GM12878 (cell line): ENCODE data around the gene TRMT13. TPM values are rescaled to one million over a fixed set of nuclear protein-coding genes. Genes with fewer than 3 reads are reported as not detected.

ENCODE experiments used
- ATAC-seq: fragments of 200-7000 bp; cut with Tn5 transposase; 3 replicates; pipeline ENCODE4 v1.9.1; 2020; ENCODE audit warnings: mild to moderate bottlenecking, moderate library complexity
- BruUV-seq: library from RNA; stranded (reverse); fragments of 400-500 nt; replicated peaks from 2 replicates; lab custom pipeline; 2021; lab: Mats Ljungman, UMichigan
- CTCF ChIA-PET: fragments of 300-600 bp; sonication (Branson Sonifier 250); formaldehyde crosslinking; extraction: SDS; loops from one replicate; lab custom pipeline; 2021; ENCODE audit warnings: inconsistent platforms; lab: Yijun Ruan, JAX
- POLR2A ChIA-PET: fragments of 350-600 bp; formaldehyde crosslinking; extraction: SDS; loops from one replicate; lab custom pipeline; 2021; ENCODE audit warnings: inconsistent platforms; lab: Charles Lee
- RAD21 ChIA-PET: fragments of 300-600 bp; sonication (Branson Sonifier 250); formaldehyde crosslinking; loops from one replicate; lab custom pipeline; 2023; ENCODE audit warnings: antibody characterized with exemption; ENCODE audit not compliant: unreplicated experiment; lab: Charles Lee
- SMC1A ChIA-PET: fragments of 300-600 bp; sonication (Branson Sonifier 250); formaldehyde crosslinking; loops from one replicate; lab custom pipeline; 2023; ENCODE audit not compliant: unreplicated experiment, uncharacterized antibody; lab: Charles Lee
- DNase-seq: peaks from one replicate; pipeline ENCODE4 v3.0.0-alpha.2; 2011; ENCODE audit warnings: low read depth, low spot score
- FAIRE-seq: peaks from 3 replicates; lab custom pipeline; 2011; peaks lifted over from hg19 to GRCh38; lab: Jason Lieb, UNC
- H2AFZ ChIP-seq: 2 replicates; pipeline ENCODE4 v1.6.0; 2011; ENCODE audit warnings: low read depth, low read length, control low read depth; ENCODE audit not compliant: control insufficient read depth
- H3K27ac ChIP-seq: 2 replicates; pipeline ENCODE4 v1.5.1; 2011; ENCODE audit warnings: control low read depth; ENCODE audit not compliant: control insufficient read depth, insufficient read depth
- H3K27me3 ChIP-seq, 2 experiments: replicated peaks in 1 of 2; 2 replicates each; pipeline versions ENCODE4 v1.6.0 to v1.6.1; 2011; ENCODE audit warnings: low read length in 1 of 2; ENCODE audit not compliant: control insufficient read depth in 2 of 2, insufficient read depth in 2 of 2
- H3K36me3 ChIP-seq, 2 experiments: 2 replicates each; pipeline ENCODE4 v1.5.1; 2011; ENCODE audit warnings: low read length in 1 of 2; ENCODE audit not compliant: control insufficient read depth in 2 of 2, insufficient read depth in 2 of 2
- H3K4me1 ChIP-seq: 2 replicates; pipeline ENCODE4 v1.6.1; 2011; ENCODE audit warnings: mild to moderate bottlenecking, low read length, moderate library complexity, mixed read lengths; ENCODE audit not compliant: control insufficient read depth, insufficient read depth
- H3K4me2 ChIP-seq: 2 replicates; pipeline ENCODE4 v1.6.0; 2011; ENCODE audit warnings: control low read depth; ENCODE audit not compliant: control insufficient read depth, insufficient read depth
- H3K4me3 ChIP-seq: fragments of 200-600 bp; sonication (generic); 2 replicates; pipeline ENCODE4 v1.5.1; 2016
- H3K79me2 ChIP-seq: 2 replicates; pipeline ENCODE4 v1.6.0; 2011; ENCODE audit warnings: low read length; ENCODE audit not compliant: control insufficient read depth, insufficient read depth
- H3K9ac ChIP-seq: 2 replicates; pipeline ENCODE4 v1.8.0; 2011; ENCODE audit warnings: low read length, control low read depth, mixed read lengths; ENCODE audit not compliant: control insufficient read depth, insufficient read depth
- H3K9me3 ChIP-seq: replicated peaks from 3 replicates; pipeline ENCODE4 v1.5.1; 2011; ENCODE audit warnings: mild to moderate bottlenecking, low read length; ENCODE audit not compliant: control insufficient read depth, insufficient read depth
- H4K20me1 ChIP-seq: 2 replicates; pipeline ENCODE4 v1.6.0; 2011; ENCODE audit not compliant: control insufficient read depth, insufficient read depth
- JUNB ChIP-seq: IDR thresholded peaks from 2 replicates; pipeline ENCODE4 v1.6.1; 2016; ENCODE audit warnings: antibody characterized with exemption, mild to moderate bottlenecking
- PAX5 ChIP-seq: IDR thresholded peaks from 2 replicates; pipeline ENCODE4 v1.6.1; 2011; ENCODE audit warnings: low read depth, low read length, borderline replicate concordance
- PAX8 ChIP-seq: fragments of 450-650 bp; IDR thresholded peaks from 2 replicates; pipeline ENCODE4 v1.6.1; 2017; ENCODE audit warnings: mild to moderate bottlenecking, moderate library complexity
- RBBP5 ChIP-seq: fragments of 200-600 bp; sonication (generic); conservative IDR thresholded peaks from 2 replicates; pipeline ENCODE4 v1.6.1; 2016
- SMC3 ChIP-seq: IDR thresholded peaks from 2 replicates; pipeline ENCODE4 v1.6.1; 2011; ENCODE audit warnings: low read length, improper control_type of control experiment, borderline replicate concordance
- SUPT20H ChIP-seq: IDR thresholded peaks from 2 replicates; pipeline ENCODE4 v1.6.1; 2011; ENCODE audit warnings: low read depth, mild to moderate bottlenecking, low read length, moderate library complexity, borderline replicate concordance; ENCODE audit not compliant: control insufficient read depth
- SUZ12 ChIP-seq: fragments of 200-600 bp; sonication (generic); IDR thresholded peaks from one replicate; pipeline ENCODE4 v1.6.1; 2018; ENCODE audit warnings: antibody characterized with exemption, mild to moderate bottlenecking; ENCODE audit not compliant: unreplicated experiment
- TARDBP ChIP-seq: IDR thresholded peaks from 2 replicates; pipeline ENCODE4 v1.6.1; 2016; ENCODE audit warnings: borderline replicate concordance
- YY1 ChIP-seq: IDR thresholded peaks from 2 replicates; pipeline ENCODE4 v1.6.1; 2011; ENCODE audit warnings: low read depth, mild to moderate bottlenecking, low read length
- ZNF24 ChIP-seq: fragments of 450-650 bp; IDR thresholded peaks from 2 replicates; pipeline ENCODE4 v1.6.1; 2017; ENCODE audit warnings: antibody characterized with exemption, mild to moderate bottlenecking
- WGBS: methylation state at CpG from one replicate; pipeline ENCODE4 v1.1.6; 2016; ENCODE audit warnings: low lambda C conversion rate; ENCODE audit not compliant: insufficient replicate concordance, insufficient coverage; ENCODE audit errors: missing lambda C conversion rate; 5-methylcytosine and 5-hydroxymethylcytosine counted together
- in situ Hi-C: fragments of 300-500 bp; cut with MboI; formaldehyde crosslinking; loops from 9 replicates; pipeline ENCODE4 v1.14.3; 2018; ENCODE audit warnings: mixed read lengths
- intact Hi-C: fragments of 100-400 bp; cut with micrococcal nuclease; formaldehyde crosslinking; loops from one replicate; pipeline ENCODE4 v1.14.2; 2022; ENCODE audit not compliant: unreplicated experiment
- polyA plus RNA-seq, 11 experiments: library from polyadenylated mRNA; depleted of rRNA in 4 of 11; unstranded in 6 of 11; stranded (reverse) in 5 of 11; fragments of >200 nt; fragmentation: Nextera tagmentation in 4 of 11; fragmentation: Illumina TruSeq in 1 of 11; extraction: Ambion mirVana in 4 of 11; extraction: Trizol in 1 of 11; gene quantifications; 1 replicate in 1 of 11; 2 replicates in 10 of 11; pipeline versions ENCODE4 v1.2.1 to v1.2.3, GENCODE V29; 2011 to 2016; ENCODE audit warnings: inconsistent platforms in 2 of 11, missing spikeins in 2 of 11, low read depth in 1 of 11
- total RNA-seq, 4 experiments: library from RNA; depleted of rRNA in 3 of 4; stranded (reverse); fragments of >200 nt in 3 of 4; fragmentation: Illumina TruSeq in 1 of 4; extraction: Trizol in 1 of 4; gene quantifications; 2 replicates each; pipeline versions ENCODE4 v1.2.1 to v1.2.3, GENCODE V29; 2013 to 2021
- TF ChIP-seq, protein P1 (sequence below): IDR thresholded peaks from 2 replicates; pipeline ENCODE4 v1.6.1; 2012; ENCODE audit warnings: improper control_type of control experiment, low read depth, low read length; ENCODE audit not compliant: insufficient replicate concordance
- TF ChIP-seq, protein P2 (sequence below): fragments of 450-650 bp; IDR thresholded peaks from 2 replicates; pipeline ENCODE4 v1.6.1; 2018; ENCODE audit warnings: borderline replicate concordance, mild to moderate bottlenecking; ENCODE audit not compliant: partially characterized antibody

TRMT13 gene
- total and polyA plus RNA-seq, 10 of the 15 experiments (the other 5 are each of a cell fraction or from before 2014, with no cell fraction given): 13.7 to 26.6 (median 21.9) TPM

DNA sequence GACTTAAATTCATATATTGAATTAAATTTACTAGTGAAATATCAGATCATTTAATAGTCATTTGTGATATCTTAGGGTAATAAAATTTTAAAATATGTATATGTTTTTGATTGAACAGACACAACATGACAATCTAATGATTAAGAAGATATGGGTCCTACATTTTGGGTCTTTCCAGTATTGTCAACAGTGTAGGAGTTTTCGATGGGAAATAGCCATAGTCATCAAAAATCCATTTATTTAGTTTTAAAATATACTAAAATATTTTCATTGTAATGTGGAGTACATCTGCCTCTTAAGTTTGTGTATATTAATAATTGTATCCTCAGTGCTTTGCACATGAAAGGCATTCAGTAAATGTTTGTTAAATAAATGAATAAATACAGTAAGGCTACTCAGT lies 14.0 kb downstream of the TRMT13 start (continued):
- TF ChIP-seq, protein P1, sequence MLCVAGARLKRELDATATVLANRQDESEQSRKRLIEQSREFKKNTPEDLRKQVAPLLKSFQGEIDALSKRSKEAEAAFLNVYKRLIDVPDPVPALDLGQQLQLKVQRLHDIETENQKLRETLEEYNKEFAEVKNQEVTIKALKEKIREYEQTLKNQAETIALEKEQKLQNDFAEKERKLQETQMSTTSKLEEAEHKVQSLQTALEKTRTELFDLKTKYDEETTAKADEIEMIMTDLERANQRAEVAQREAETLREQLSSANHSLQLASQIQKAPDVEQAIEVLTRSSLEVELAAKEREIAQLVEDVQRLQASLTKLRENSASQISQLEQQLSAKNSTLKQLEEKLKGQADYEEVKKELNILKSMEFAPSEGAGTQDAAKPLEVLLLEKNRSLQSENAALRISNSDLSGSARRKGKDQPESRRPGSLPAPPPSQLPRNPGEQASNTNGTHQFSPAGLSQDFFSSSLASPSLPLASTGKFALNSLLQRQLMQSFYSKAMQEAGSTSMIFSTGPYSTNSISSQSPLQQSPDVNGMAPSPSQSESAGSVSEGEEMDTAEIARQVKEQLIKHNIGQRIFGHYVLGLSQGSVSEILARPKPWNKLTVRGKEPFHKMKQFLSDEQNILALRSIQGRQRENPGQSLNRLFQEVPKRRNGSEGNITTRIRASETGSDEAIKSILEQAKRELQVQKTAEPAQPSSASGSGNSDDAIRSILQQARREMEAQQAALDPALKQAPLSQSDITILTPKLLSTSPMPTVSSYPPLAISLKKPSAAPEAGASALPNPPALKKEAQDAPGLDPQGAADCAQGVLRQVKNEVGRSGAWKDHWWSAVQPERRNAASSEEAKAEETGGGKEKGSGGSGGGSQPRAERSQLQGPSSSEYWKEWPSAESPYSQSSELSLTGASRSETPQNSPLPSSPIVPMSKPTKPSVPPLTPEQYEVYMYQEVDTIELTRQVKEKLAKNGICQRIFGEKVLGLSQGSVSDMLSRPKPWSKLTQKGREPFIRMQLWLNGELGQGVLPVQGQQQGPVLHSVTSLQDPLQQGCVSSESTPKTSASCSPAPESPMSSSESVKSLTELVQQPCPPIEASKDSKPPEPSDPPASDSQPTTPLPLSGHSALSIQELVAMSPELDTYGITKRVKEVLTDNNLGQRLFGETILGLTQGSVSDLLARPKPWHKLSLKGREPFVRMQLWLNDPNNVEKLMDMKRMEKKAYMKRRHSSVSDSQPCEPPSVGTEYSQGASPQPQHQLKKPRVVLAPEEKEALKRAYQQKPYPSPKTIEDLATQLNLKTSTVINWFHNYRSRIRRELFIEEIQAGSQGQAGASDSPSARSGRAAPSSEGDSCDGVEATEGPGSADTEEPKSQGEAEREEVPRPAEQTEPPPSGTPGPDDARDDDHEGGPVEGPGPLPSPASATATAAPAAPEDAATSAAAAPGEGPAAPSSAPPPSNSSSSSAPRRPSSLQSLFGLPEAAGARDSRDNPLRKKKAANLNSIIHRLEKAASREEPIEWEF: no peak
- TF ChIP-seq SUZ12: no peak

DNA sequence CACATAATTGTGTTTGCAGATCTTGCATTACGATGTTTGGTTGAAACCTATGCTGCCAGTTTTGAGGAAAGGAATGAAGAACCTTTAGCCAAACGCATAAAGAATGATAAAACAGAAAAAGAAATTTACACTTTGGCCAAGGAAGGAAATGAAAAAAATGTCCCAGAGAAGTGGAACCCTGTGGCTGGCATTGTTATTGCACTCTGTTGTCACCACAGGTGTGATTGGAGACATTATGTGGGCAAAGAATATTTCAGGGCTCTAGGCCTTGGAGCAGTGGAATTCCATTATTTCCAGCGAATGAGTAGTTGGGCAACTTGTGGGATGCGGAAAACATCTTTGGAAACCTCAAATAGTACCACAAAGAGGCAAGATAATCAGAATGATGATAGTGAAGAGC lies 14.9 kb downstream of the TRMT13 start:
- FAIRE-seq (no peak), DNase-seq (no peak), ATAC-seq (no peak)
- ChIA-PET SMC1A (interaction anchor here (1.1 kb wide), 1 partner anchor 209 kb away, joined by 3 read pairs; no protein-coding TSS in a partner anchor), POLR2A (no interaction called here), CTCF (interaction anchor here (0.6 kb wide), 2 partner anchors 118 to 123 kb away, joined by 3 read pairs; partner anchors contain the start of gene RTCA), RAD21 (no interaction called here)
- Histone ChIP-seq H3K79me2 (no peaks in the 10 kb centered on the region), H2AFZ (no peak overlapping the region), H3K27ac (no peak overlapping the region), H3K36me3 (peaks cover 2 to 13% of the 10 kb centered on the region in 2 experiments), H4K20me1 (no peaks in the 10 kb centered on the region), H3K9me3 (no peaks in the 10 kb centered on the region), H3K4me3 (no peak overlapping the region), H3K4me2 (no peak overlapping the region), H3K4me1 (peaks cover 8% of the 10 kb centered on the region), H3K27me3 (no peaks in the 10 kb centered on the region), H3K9ac (no peak overlapping the region)
- intact Hi-C loops: no loop called here
- 94% methylated on average over 4 of the region's 4 CpGs for WGBS
- BruUV-seq: TSS peak; percentile 41
- in situ Hi-C loops: no loop called here
- TF ChIP-seq, protein P2, sequence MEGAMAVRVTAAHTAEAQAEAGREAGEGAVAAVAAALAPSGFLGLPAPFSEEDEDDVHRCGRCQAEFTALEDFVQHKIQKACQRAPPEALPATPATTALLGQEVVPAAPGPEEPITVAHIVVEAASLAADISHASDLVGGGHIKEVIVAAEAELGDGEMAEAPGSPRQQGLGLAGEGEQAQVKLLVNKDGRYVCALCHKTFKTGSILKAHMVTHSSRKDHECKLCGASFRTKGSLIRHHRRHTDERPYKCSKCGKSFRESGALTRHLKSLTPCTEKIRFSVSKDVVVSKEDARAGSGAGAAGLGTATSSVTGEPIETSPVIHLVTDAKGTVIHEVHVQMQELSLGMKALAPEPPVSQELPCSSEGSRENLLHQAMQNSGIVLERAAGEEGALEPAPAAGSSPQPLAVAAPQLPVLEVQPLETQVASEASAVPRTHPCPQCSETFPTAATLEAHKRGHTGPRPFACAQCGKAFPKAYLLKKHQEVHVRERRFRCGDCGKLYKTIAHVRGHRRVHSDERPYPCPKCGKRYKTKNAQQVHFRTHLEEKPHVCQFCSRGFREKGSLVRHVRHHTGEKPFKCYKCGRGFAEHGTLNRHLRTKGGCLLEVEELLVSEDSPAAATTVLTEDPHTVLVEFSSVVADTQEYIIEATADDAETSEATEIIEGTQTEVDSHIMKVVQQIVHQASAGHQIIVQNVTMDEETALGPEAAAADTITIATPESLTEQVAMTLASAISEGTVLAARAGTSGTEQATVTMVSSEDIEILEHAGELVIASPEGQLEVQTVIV: no peak
- no peak for TF ChIP-seq SUPT20H
- no peak for TF ChIP-seq PAX5
- TF ChIP-seq TARDBP: no peak
- no peak for TF ChIP-seq SMC3
- TF ChIP-seq JUNB: no peak
- TF ChIP-seq RBBP5: no peak
- TF ChIP-seq ZNF24: no peak
- no peak for TF ChIP-seq YY1
- no peak for TF ChIP-seq PAX8
